Right renal pelvis (tissue), 4 donors: Measurements from ENCODE around the gene MICU2. TPM values are rescaled to one million over a fixed set of nuclear protein-coding genes. Genes with fewer than 3 reads are reported as not detected.

Experiments used
- DNase-seq, 4 donors: peaks; one replicate each; pipeline ENCODE4 v3.0.0-alpha.2; 2013; ENCODE audit warnings: low read depth in 4 of 4, low spot score in 3 of 4, missing footprints in 1 of 4
- polyA plus RNA-seq, 4 donors: library from polyadenylated mRNA; unstranded; fragments of 120-200 nt; gene quantifications; one replicate each; pipeline ENCODE4 v1.2.1, GENCODE V29; 2013; ENCODE audit not compliant: insufficient read length in 4 of 4

The MICU2 gene
- 100 to 1,000 TPM in 3 of 4 donors, 10 to 100 TPM in 1; 97.4 to 121 (median 115) TPM for polyA plus RNA-seq

DNA sequence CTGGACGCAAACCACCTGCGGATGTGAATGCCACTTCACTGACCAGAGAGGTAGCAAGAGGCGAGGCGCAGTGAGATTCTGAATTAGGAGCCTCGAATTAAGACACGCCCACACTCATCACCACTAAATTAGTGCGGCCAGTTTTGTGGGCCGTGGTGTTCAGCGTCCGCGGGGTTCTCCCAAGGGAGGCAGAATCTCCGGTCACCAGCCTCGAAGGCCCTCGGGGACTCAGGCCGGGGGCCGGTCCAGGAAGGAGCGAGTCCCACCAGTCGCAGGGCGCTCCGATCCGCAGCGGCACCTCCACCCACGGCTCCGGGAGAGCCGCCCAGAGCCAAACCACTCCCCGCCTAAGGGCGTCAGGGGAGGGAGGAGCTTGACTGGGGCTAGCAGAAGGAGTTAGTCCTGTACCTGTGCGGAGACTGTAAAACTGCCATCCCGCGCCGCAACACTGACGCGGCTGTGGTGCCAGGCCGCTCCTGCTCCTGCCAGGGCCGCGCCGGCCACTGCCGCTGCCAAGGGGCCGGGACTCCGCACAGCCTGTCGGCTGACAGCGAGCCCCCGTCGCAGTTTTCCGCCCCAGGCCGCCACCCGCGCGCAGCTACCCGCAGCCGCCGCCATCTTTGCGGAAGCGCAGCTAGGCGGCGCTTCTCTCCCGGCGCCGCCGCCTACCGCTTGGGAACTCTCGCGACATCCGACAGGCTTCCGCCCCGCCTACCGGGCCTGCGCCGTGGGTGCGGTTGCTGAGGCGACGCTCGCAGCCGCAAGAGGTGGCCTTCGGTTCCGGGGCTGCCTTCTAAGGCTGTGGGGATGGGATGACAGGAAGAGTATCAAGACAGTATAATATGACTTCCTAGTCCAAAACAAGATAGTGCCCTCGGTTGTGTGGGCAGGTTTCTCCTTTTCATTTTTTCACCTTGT lies at the start of gene MICU2:
TSS of gene MICU2 (minus strand) at position 640 of the 918 bp plus-strand sequence. CDS start at position 618, 22 bp downstream.
- peak; percentile 84 to 91 (median 87) for DNase-seq

DNA sequence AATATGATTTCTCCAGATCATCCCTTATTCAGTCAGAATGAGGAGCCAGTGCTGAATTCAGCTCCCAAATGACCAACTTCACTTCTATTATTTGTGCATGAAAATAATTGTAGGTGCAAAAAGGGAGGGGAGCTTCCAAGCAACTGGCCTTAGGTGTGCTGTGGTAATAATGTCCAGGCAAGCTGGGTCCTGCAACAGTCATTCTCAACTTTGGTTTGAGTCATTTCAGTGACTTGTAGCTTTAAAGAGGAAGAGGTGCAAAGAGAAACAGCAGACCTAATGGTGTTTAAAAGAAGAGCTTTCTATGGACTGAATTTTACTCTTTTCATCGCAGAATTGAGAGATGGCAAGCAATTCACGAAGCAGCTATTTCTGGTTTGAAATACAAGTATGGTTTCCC lies 37.7 kb upstream of the MICU2 start:
- DNase-seq: no peak

DNA sequence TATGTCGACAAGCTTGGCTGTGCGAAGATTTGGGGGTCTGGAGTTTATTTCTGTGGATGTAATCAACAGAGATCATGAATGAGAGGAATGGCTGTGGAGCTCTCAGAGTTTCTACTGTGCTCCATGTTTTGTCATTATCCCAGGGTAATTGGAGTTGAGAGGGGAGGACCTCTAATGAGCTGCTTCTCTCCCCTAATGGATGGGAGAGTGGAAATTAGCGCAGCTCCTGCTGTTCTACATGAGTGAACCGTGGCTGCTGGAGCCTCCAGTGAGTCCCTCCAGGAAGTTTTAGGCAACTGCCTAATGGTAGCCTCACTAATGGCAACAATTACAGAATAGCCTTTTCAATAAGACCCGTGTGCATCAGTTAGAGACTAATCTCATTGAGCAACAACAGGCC lies 35.6 kb upstream of the MICU2 start:
- no peak for DNase-seq

DNA sequence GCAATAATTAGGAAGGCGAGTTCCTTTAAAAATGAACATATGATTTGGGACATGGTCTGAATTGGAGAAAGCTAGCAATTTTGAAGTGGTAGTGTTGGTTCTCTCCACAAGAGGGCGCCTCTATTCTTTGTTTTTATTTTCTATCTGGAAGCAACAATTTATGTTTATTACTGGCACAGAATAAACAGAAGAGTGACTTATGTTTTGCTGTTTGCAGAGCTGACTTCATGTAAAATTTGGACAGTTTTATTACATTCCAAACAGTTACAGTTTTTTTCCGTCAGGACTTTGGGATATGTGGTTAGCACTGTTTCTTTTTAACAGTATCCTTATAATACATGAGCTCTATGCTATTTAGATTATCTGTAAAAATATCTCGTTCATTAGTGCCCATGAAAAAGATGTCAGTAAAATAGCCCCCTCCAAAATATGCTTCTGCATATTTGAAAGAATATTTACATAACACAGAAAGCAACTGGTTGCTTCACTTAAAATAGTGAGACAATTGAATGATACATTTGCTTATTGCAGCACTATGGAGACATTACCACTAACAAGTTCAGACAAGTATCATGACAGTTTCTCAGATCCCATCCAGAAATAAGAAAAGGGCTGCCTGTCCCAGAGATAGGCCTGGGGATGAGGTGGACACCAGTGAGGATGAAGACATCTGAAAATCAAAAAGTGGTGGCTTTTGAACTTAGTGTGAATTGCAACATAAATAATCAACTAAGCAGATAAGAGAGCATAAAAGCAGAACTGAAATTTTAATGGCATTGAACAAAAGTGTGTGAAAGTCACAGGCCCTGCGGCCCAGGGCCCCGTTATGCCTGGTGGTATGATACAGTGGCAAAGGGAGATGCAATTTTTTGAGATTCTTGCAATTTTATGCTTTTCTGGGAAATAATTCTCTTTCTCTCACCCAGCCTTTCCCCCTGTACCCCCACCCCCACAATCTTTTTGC lies 34.6 kb upstream of the MICU2 start:
- no peak for DNase-seq

GRCh38 chr13:21637296-21637695 lies 33.3 kb upstream of the MICU2 start:
- DNase-seq: no peak

DNA sequence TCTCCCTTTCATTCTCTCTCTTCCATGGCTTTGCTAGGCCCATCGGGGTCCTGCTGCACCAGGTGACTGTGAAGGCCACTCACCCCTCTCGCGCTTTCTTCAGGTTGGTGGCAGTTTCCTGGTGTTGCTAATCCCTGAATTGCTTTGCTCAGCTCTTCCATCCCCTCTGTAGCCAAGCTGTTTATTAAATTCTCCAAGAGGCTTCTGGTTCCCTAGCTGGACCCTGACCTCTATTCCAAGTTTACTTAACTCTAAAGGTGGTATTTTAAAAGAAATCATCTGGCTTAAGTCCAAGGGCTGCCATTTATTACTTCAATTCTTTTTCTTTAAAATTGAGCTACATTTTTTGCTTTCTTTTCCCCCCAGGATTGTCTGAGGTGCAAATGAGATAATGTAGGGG lies 32.7 kb upstream of the MICU2 start:
- DNase-seq: no peak

GRCh38 chr13:21632196-21632595 lies 28.2 kb upstream of the MICU2 start:
- no peak for DNase-seq

- DNase-seq: no peak
These were observed 21.4 kb upstream of the MICU2 start for GRCh38 chr13:21625366-21625765.

- no peak for DNase-seq
These were observed 16.9 kb upstream of the MICU2 start for GRCh38 chr13:21620861-21621260.

DNA sequence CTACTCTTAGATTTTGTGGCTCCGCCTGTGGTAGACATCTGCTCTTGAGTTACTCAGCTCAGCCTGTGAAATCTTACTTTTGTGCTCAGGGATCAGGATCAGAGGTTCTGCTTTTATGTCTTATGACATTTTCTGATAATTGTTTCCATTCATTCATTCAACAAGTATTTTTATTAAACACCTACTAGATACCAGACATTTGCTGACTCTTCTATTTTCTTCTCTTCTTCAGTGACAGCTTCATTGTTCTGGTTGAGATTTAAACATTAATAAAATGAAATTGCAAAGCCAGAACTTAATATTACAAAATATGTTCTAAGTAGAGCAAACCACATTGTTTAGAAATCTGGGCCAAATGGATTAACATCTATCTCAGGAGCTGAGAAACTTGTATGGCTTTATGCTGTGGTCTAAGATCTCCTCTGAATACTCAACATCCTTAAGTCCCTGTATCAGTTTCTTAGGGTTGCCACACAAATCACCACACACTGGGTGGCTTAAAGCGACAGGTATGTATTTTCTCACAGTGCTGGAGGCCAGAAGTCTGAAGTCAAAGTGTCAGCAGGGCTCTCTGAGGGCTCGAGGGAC lies 15.8 kb upstream of the MICU2 start:
- DNase-seq: no peak

- DNase-seq: no peak
These were observed 12.9 kb upstream of the MICU2 start for GRCh38 chr13:21616880-21617279.

GRCh38 chr13:21616205-21616866 lies 12.4 kb upstream of the MICU2 start:
- no peak for DNase-seq

DNA sequence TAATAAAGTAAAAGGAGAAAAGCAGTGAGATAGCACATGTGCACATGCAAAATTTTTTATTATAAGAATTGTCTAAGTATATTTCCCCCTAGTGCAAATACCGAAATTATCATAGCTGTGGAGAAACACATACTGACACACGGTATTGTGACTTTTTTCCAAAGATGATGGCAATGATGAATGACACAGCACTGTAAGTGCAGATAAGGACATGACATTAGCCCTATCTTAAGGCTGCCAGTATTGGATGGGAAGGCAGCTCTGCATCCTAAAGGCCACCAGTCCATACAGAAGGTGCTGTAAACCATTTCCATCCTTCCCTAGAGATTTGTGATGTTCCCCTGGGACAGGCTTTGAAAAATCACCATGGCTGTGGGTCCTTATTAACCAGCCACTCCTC lies 11.5 kb upstream of the MICU2 start:
- DNase-seq: no peak

- DNase-seq: no peak
These were observed 9.8 kb upstream of the MICU2 start for GRCh38 chr13:21613791-21614190.

DNA sequence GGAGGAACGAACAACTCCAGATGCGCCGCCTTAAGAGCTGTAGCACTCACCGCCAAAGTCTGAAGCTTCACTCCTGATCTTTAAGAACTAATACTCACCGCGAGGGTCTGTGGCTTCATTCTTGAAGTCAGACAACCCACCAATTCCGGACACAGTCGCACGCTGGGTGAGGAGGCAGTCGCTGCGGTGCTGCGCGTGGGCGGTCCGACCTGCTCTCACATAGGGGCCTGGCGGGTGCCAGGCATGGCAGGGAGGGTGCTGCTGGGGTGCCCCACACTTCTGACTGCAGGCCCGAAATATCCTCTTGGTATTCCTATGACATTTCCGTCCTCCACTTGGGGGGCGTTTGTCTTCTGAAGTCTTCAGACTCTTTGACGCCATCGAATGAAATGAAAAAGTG lies 7.4 kb upstream of the MICU2 start:
- DNase-seq: no peak

DNA sequence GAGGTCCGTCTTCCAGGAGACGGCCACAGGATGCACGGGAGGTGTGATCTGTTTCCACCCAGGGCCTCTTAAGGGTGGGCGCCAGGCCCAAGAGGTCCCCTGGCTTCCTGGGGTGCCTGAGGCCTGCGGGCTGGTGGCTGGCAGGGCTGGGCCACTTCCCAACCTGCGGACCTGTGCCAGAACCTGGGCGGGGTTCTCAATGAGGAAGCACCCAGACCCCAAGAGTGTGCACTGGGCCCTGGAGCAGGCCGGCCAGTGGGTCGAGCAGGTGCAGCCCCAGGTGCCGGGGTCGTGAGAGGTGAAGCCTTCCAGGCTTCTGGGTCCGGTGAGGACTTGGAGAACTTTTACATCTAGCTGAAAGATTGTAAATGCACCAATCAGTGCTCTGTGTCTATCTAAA lies 6.7 kb upstream of the MICU2 start:
- no peak for DNase-seq

DNA sequence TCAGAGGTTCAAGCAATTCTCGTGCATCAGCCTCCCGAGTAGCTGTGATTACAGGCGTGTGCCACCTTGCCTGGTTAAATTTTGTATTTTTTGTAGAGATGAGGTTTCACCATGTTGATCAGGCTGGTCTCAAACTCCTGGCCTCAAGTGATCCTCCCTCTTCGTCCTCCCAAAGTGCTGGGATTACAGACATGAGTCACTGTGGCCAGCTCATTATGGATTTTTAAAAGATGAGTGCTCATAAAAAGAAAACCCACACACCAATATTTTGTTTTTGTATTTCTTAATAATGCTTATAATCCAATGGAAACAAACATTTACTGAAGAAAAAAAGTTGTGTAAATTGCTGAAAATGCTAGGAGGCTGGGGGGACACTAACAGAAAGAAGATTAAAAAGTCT lies 5.0 kb upstream of the MICU2 start:
- no peak for DNase-seq

GRCh38 chr13:21606796-21607195 lies 2.8 kb upstream of the MICU2 start:
- no peak for DNase-seq

GRCh38 chr13:21606251-21606650 lies 2.3 kb upstream of the MICU2 start:
- no peak for DNase-seq

- DNase-seq: no peak
These were observed 7.2 kb downstream of the MICU2 start for GRCh38 chr13:21596722-21597121.

DNA sequence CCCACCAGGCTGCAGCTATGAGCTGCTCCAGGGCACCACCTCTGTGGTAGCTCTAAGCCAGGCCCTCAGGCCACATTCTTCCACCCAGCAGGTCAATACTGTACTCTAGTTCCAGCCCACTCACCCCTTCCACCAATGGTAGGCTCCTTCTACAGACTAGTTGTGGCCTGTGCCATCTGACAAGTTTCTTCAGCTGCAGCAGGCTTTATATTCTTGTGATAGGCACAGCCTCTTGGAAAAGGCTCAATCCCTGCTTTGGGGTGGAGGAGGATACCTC lies 8.5 kb downstream of the MICU2 start:
- DNase-seq: no peak
